Sigmoid colon (tissue), 4 donors: ENCODE results near the gene XYLT1.

Source experiments
- CTCF ChIP-seq, 4 experiments: fragments of 450-650 bp in 3 of 4; fragments of 200-600 bp in 1 of 4; IDR thresholded peaks; one replicate each; pipeline ENCODE4 v1.5.1; 2016 to 2019; ENCODE audit warnings: antibody characterized with exemption in 4 of 4, mild to moderate bottlenecking in 3 of 4, moderate library complexity in 2 of 4
- EP300 ChIP-seq, 4 donors: sonication (generic); formaldehyde crosslinking; IDR thresholded peaks; one replicate each; pipeline ENCODE4 v1.6.1; 2017; ENCODE audit warnings: antibody characterized with exemption in 4 of 4

- TF ChIP-seq CTCF (IDR thresholded peaks at IDR 0.05) (no peak), EP300 (IDR thresholded peaks at IDR 0.05) (no peak)
These were observed 274.2 kb downstream of the XYLT1 start for GRCh38 chr16:17196526-17196925.
